Stimulated activated CD4-positive, alpha-beta T cell treated with anti-CD3 and anti-CD28 coated beads, Interleukin-15, amount 100 ng/mL, for 48 hours (primary cell): ENCODE data around the gene BCOR.

ENCODE experiments used
- DNase-seq, 2 donors: peaks; one replicate each; pipeline ENCODE4 v3.0.0-alpha.2; 2020; ENCODE audit warnings: low read depth in 2 of 2

BCOR gene

GRCh38 chrX:40097504-40098263 lies at the start of gene BCOR:
BCOR (minus strand) TSS chrX:40097958; CDS start chrX:40077929, 20,029 bp downstream.
- peak; percentile 51 to 64 for DNase-seq

GRCh38 chrX:40147126-40147952 lies 49.6 kb upstream of the BCOR start:
- no peak for DNase-seq

GRCh38 chrX:40146262-40147125 lies 48.7 kb upstream of the BCOR start:
- DNase-seq, result no peak

- DNase-seq, result no peak
These were observed 48.1 kb upstream of the BCOR start for GRCh38 chrX:40145923-40146261.

- no peak for DNase-seq
These were observed 47.5 kb upstream of the BCOR start for GRCh38 chrX:40145001-40145922.

GRCh38 chrX:40144576-40144975 lies 46.8 kb upstream of the BCOR start:
- DNase-seq, result no peak

- DNase-seq, result no peak
These were observed 46.2 kb upstream of the BCOR start for GRCh38 chrX:40143987-40144386.

GRCh38 chrX:40143001-40143400 lies 45.2 kb upstream of the BCOR start:
- no peak for DNase-seq

GRCh38 chrX:40142417-40142816 lies 44.7 kb upstream of the BCOR start:
- DNase-seq, result no peak

GRCh38 chrX:40140706-40141499 lies 43.1 kb upstream of the BCOR start:
- no peak for DNase-seq

GRCh38 chrX:40132751-40133150 lies 35.0 kb upstream of the BCOR start:
- no peak for DNase-seq

GRCh38 chrX:40131654-40132337 lies 34.0 kb upstream of the BCOR start:
- DNase-seq, result no peak

- DNase-seq, result no peak
These were observed 32.4 kb upstream of the BCOR start for GRCh38 chrX:40130207-40130606.

- no peak for DNase-seq
These were observed 29.3 kb upstream of the BCOR start for GRCh38 chrX:40127052-40127451.

GRCh38 chrX:40122487-40122886 lies 24.7 kb upstream of the BCOR start:
- no peak for DNase-seq

GRCh38 chrX:40121618-40122017 lies 23.9 kb upstream of the BCOR start:
- DNase-seq, result no peak

GRCh38 chrX:40120838-40121580 lies 23.3 kb upstream of the BCOR start:
- no peak for DNase-seq

GRCh38 chrX:40117715-40118285 lies 20.0 kb upstream of the BCOR start:
- no peak for DNase-seq

GRCh38 chrX:40116925-40117324 lies 19.2 kb upstream of the BCOR start:
- no peak for DNase-seq
